ENCODE data around the gene TMC1.

DNA sequence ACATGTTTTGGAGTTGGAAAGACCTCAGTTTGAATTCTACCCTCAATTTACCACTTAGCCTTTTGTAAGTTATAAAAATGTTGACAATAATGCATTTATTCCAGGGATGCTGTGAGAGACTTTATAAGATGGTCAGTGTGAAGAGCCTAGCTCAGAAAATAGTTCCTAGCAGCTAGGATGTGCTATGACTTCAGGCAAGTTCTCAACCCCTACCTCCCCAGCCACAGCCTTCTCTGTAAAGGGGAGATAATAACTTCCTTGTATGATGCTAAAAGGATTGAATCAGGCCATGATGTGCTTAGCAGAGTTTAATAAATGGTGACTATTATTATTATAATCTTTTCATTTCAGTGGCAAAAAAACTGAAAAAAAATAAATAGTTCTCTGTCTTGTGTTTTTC lies 353.8 kb downstream of the TMC1 start:
- no peak for TF ChIP-seq CTCF (IDR thresholded peaks at IDR 0.05)
- TF ChIP-seq POLR2A (IDR thresholded peaks at IDR 0.05), result no peak
